ENCODE data around the gene ALG12. TPM values are rescaled to one million over a fixed set of nuclear protein-coding genes. Genes with fewer than 3 reads are reported as not detected.

Gene ALG12
- total and polyA plus RNA-seq, 2 experiments from 2014 or later: 18.7 to 23.3 TPM

- H3F3A ChIP-seq (replicated peaks; ENCODE audit: low read depth): no peaks in the 10 kb centered on the region
- ATAC-seq: no peak
- H3K4me3 ChIP-seq: no peak overlapping the region
- no peaks in the 10 kb centered on the region for H3K4me1 ChIP-seq (ENCODE audit: insufficient read depth)
- peaks cover 44% of the 10 kb centered on the region for H3K79me2 ChIP-seq (replicated peaks; ENCODE audit: insufficient read depth)
- no peak overlapping the region for H3K27ac Mint-ChIP-seq
- no peaks in the 10 kb centered on the region for H3K27me3 ChIP-seq (ENCODE audit: insufficient read depth)
- H3K4me3 Mint-ChIP-seq: no peak overlapping the region
- peaks cover 27% of the 10 kb centered on the region for H4K20me1 ChIP-seq (replicated peaks; ENCODE audit: insufficient read depth)
- H3K27me3 Mint-ChIP-seq (ENCODE audit: insufficient read depth, low read depth, poor library complexity): peaks cover 4% of the 10 kb centered on the region
- TF ChIP-seq ETS1 (IDR thresholded peaks at IDR 0.05) (no peak), STAT1 (IDR thresholded peaks at IDR 0.05; ENCODE audit: unreplicated experiment) (no peak), EZH2 (IDR thresholded peaks at IDR 0.05; ENCODE audit: low read depth, unreplicated experiment) (no peak), EZH2phosphoT487 (IDR thresholded peaks at IDR 0.05; ENCODE audit: unreplicated experiment) (no peak), CTCF (conservative IDR thresholded peaks at IDR 0.05; ENCODE audit: low read depth in 2 of 2) (no peak), POLR2AphosphoS5 (IDR thresholded peaks at IDR 0.05; ENCODE audit: low read depth) (no peak), CREB1 (CRISPR knock-in tag; IDR thresholded peaks at IDR 0.05; ENCODE audit: low read depth) (no peak)
- H3K4me2 ChIP-seq: no peak overlapping the region
- H3K9me2 ChIP-seq (ENCODE audit: insufficient read depth): no peaks in the 10 kb centered on the region
- no peak overlapping the region for H3K27ac ChIP-seq (ENCODE audit: low read depth)
- H3K36me3 Mint-ChIP-seq (ENCODE audit: low read depth): peaks cover 68% of the 10 kb centered on the region
- no peak overlapping the region for H2AFZ ChIP-seq
- peaks cover 10% of the 10 kb centered on the region; the same call in 2 of the 3 replicates for H3K9me3 Mint-ChIP-seq
- H3K36me3 ChIP-seq (ENCODE audit: insufficient read depth): no peaks in the 10 kb centered on the region; the same call in 1 of the 2 replicates
- no peak for DNase-seq (ENCODE audit: low spot score)
- H3K4me1 Mint-ChIP-seq: peaks cover 10% of the 10 kb centered on the region; the same call in 2 of the 3 replicates
These were observed 34.2 kb downstream of the ALG12 start for GRCh38 chr22:49884075-49884474.

- Mint-ChIP-seq H3K27me3 (ENCODE audit: insufficient read depth, low read depth, poor library complexity) (peaks cover 4% of the 10 kb centered on the region), H3K27ac (no peak overlapping the region), H3K36me3 (ENCODE audit: low read depth) (peaks cover 66% of the 10 kb centered on the region), H3K9me3 (peaks cover 16% of the 10 kb centered on the region), H3K4me3 (no peak overlapping the region), H3K4me1 (peaks cover 10% of the 10 kb centered on the region; the same call in 2 of the 3 replicates)
- Histone ChIP-seq H3K4me2 (no peak overlapping the region), H2AFZ (no peak overlapping the region), H3F3A (replicated peaks; ENCODE audit: low read depth) (no peaks in the 10 kb centered on the region), H4K20me1 (replicated peaks; ENCODE audit: insufficient read depth) (peaks cover 27% of the 10 kb centered on the region), H3K79me2 (replicated peaks; ENCODE audit: insufficient read depth) (peaks cover 52% of the 10 kb centered on the region), H3K27ac (ENCODE audit: low read depth) (no peak overlapping the region), H3K4me3 (no peak overlapping the region), H3K4me1 (ENCODE audit: insufficient read depth) (no peaks in the 10 kb centered on the region), H3K27me3 (ENCODE audit: insufficient read depth) (no peaks in the 10 kb centered on the region), H3K36me3 (ENCODE audit: insufficient read depth) (no peaks in the 10 kb centered on the region; the same call in 1 of the 2 replicates), H3K9me2 (ENCODE audit: insufficient read depth) (no peaks in the 10 kb centered on the region)
- no peak for DNase-seq (ENCODE audit: low spot score)
- no peak for ATAC-seq
- TF ChIP-seq, protein P1, sequence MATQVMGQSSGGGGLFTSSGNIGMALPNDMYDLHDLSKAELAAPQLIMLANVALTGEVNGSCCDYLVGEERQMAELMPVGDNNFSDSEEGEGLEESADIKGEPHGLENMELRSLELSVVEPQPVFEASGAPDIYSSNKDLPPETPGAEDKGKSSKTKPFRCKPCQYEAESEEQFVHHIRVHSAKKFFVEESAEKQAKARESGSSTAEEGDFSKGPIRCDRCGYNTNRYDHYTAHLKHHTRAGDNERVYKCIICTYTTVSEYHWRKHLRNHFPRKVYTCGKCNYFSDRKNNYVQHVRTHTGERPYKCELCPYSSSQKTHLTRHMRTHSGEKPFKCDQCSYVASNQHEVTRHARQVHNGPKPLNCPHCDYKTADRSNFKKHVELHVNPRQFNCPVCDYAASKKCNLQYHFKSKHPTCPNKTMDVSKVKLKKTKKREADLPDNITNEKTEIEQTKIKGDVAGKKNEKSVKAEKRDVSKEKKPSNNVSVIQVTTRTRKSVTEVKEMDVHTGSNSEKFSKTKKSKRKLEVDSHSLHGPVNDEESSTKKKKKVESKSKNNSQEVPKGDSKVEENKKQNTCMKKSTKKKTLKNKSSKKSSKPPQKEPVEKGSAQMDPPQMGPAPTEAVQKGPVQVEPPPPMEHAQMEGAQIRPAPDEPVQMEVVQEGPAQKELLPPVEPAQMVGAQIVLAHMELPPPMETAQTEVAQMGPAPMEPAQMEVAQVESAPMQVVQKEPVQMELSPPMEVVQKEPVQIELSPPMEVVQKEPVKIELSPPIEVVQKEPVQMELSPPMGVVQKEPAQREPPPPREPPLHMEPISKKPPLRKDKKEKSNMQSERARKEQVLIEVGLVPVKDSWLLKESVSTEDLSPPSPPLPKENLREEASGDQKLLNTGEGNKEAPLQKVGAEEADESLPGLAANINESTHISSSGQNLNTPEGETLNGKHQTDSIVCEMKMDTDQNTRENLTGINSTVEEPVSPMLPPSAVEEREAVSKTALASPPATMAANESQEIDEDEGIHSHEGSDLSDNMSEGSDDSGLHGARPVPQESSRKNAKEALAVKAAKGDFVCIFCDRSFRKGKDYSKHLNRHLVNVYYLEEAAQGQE (IDR thresholded peaks at IDR 0.05; ENCODE audit: unreplicated experiment): no peak
- TF ChIP-seq ETS1 (IDR thresholded peaks at IDR 0.05) (no peak), EZH2 (IDR thresholded peaks at IDR 0.05; ENCODE audit: low read depth, unreplicated experiment) (no peak), NANOG (IDR thresholded peaks at IDR 0.05; ENCODE audit: borderline replicate concordance) (no peak)
These were observed 35.0 kb downstream of the ALG12 start for GRCh38 chr22:49883294-49883640.

Measured in GM23338 (cell line).